Hepatocyte (in vitro differentiated cells): ENCODE measurements around the gene PCDH10.

Source experiments
- CTCF ChIP-seq: fragments of 200-600 bp; sonication (generic); IDR thresholded peaks from 2 replicates; pipeline ENCODE4 v1.5.1; 2016; ENCODE audit warnings: antibody characterized with exemption, mild to moderate bottlenecking; ENCODE audit not compliant: poor library complexity
- EZH2 ChIP-seq: fragments of 200-600 bp; sonication (generic); IDR thresholded peaks from 2 replicates; pipeline ENCODE4 v1.6.1; 2016; ENCODE audit warnings: antibody characterized with exemption, mild to moderate bottlenecking, borderline replicate concordance
- EZH2phosphoT487 ChIP-seq: fragments of 200-600 bp; sonication (generic); IDR thresholded peaks from one replicate; pipeline ENCODE4 v1.6.1; 2018; ENCODE audit warnings: antibody characterized with exemption, mild to moderate bottlenecking, low read depth, moderate library complexity; ENCODE audit not compliant: unreplicated experiment, severe bottlenecking

- TF ChIP-seq CTCF (no peak), EZH2 (no peak), EZH2phosphoT487 (no peak)
Observed at GRCh38 chr4:133233922-133234321, 84.8 kb downstream of the PCDH10 start.
